Upper lobe of left lung (tissue), 6 donors: Measurements from ENCODE around the gene NR2F1-AS1. TPM values are rescaled to one million over a fixed set of nuclear protein-coding genes. Genes with fewer than 3 reads are reported as not detected.

Experiments
- ATAC-seq, 2 donors: fragments of 200-7000 bp; cut with Tn5 transposase; one replicate each; pipeline ENCODE4 v1.9.1; 2022; ENCODE audit warnings: mild to moderate bottlenecking in 2 of 2, moderate library complexity in 2 of 2; ENCODE audit not compliant: low FRiP score in 2 of 2
- DNase-seq, 2 donors: peaks; one replicate each; pipeline ENCODE4 v3.0.0-alpha.2; 2019 to 2020
- H3K27ac ChIP-seq, 4 donors: fragments of 200-600 bp; sonication (generic); one replicate each; pipeline ENCODE4 v1.5.1; 2016 to 2019
- H3K27me3 ChIP-seq, 4 donors: fragments of 200-600 bp; sonication (generic); one replicate each; pipeline ENCODE4 v1.5.1; 2017 to 2019
- H3K36me3 ChIP-seq, 4 donors: fragments of 200-600 bp; sonication (generic); one replicate each; pipeline ENCODE4 v1.5.1; 2016 to 2019
- H3K4me1 ChIP-seq, 4 donors: fragments of 200-600 bp; sonication (generic); one replicate each; pipeline ENCODE4 v1.5.1; 2018 to 2019
- H3K4me3 ChIP-seq, 4 donors: fragments of 200-600 bp; sonication (generic); one replicate each; pipeline ENCODE4 v1.5.1; 2017 to 2019; ENCODE audit warnings: mild to moderate bottlenecking in 2 of 4, moderate library complexity in 1 of 4
- H3K9me3 ChIP-seq, 4 donors: fragments of 200-600 bp; sonication (generic); one replicate each; pipeline ENCODE4 v1.5.1; 2018 to 2019
- EP300 ChIP-seq, 4 donors: sonication (generic); formaldehyde crosslinking; IDR thresholded peaks; one replicate each; pipeline ENCODE4 v1.5.1; 2017; ENCODE audit warnings: antibody characterized with exemption in 4 of 4, control low read depth in 2 of 4
- POLR2A ChIP-seq, 4 donors: fragments of 450-650 bp; IDR thresholded peaks; one replicate each; pipeline ENCODE4 v1.5.1; 2016 to 2017; ENCODE audit warnings: antibody characterized with exemption in 4 of 4, mild to moderate bottlenecking in 2 of 4
- POLR2AphosphoS5 ChIP-seq, 2 donors: sonication (generic); formaldehyde crosslinking; IDR thresholded peaks; one replicate each; pipeline ENCODE4 v1.5.1; 2017; ENCODE audit warnings: antibody characterized with exemption in 2 of 2
- WGBS, 2 donors: methylation state at CpG; one replicate each; pipeline ENCODE4 v1.1.5; 2017 to 2018; 5-methylcytosine and 5-hydroxymethylcytosine counted together
- total RNA-seq, 6 donors: library from RNA; depleted of rRNA in 4 of 6; stranded (reverse); fragments of >200 nt in 4 of 6; gene quantifications; one replicate each; pipeline versions ENCODE4 v1.1.0 to v1.2.1, GENCODE V29; 2016 to 2021
- TF ChIP-seq, protein P1 (sequence below), 6 experiments: fragments of 450-650 bp in 4 of 6; fragments of 200-600 bp in 2 of 6; sonication (generic) in 2 of 6; IDR thresholded peaks; one replicate each; pipeline ENCODE4 v1.5.1; 2016 to 2019; ENCODE audit warnings: antibody characterized with exemption in 6 of 6
- donor health status: DM: no; HTN: no; CAD: no; lungs with moderate emphysema.
- donor health status: DM: no; HTN: yes; CAD: no; lungs with severe emphysema.

Gene NR2F1-AS1
- total RNA-seq, 6 donors from 2014 or later, result 4.4 to 19.9 (median 11.4) TPM

DNA sequence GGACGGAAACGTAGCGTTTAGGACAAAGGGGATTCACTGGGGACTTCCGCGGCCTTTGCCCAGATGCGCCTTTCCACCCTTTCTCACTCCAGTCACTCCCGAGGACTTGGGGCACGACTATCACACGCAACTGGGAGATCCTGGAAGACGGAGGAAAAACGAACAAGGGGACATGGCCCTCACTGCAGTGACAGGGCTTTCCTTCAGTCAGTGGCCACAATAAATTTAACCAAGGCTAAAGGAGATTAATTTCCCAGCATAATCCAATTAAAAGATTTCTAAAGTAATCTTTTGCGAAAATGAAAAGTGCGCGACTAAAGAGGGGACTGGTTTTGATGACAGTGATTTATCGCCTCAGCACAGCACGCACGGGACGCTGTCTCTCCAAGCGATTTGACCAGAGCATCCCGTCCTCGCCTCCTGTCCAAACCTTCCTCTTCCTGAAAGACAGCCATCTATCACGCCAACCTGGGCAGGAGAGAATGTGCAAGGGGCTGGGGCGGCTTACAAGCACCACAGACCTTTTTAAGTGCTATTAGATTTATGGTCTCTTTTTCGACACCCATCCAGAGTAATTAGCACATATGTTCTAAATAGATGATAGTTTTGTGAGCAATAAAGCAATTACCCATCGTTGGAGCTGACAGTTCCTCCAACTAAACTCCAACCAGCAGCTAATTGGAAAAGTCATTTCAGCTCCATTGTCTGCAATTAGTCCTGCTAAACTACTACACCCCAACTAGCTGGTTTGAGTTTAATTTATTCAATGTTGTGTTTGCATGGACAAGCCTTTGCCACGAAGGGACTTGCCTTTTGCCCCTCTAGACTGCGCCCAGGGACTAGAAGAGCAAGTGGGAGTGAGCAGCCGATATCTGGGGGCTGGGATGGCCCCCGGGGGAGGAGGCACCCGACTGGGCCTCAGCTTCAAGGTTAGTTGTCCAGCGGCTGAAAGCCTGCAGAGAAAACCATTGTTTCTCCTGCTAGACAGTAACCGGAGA, 7.4 kb downstream of the NR2F1-AS1 start:
- TF ChIP-seq POLR2AphosphoS5 (IDR thresholded peaks at IDR 0.05) (no peak), POLR2A (IDR thresholded peaks at IDR 0.05) (no peak)
- TF ChIP-seq, protein P1, sequence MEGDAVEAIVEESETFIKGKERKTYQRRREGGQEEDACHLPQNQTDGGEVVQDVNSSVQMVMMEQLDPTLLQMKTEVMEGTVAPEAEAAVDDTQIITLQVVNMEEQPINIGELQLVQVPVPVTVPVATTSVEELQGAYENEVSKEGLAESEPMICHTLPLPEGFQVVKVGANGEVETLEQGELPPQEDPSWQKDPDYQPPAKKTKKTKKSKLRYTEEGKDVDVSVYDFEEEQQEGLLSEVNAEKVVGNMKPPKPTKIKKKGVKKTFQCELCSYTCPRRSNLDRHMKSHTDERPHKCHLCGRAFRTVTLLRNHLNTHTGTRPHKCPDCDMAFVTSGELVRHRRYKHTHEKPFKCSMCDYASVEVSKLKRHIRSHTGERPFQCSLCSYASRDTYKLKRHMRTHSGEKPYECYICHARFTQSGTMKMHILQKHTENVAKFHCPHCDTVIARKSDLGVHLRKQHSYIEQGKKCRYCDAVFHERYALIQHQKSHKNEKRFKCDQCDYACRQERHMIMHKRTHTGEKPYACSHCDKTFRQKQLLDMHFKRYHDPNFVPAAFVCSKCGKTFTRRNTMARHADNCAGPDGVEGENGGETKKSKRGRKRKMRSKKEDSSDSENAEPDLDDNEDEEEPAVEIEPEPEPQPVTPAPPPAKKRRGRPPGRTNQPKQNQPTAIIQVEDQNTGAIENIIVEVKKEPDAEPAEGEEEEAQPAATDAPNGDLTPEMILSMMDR (IDR thresholded peaks at IDR 0.05), result no peak
- H3K4me3 ChIP-seq, result no peak overlapping the region
- DNase-seq, result no peak
- peaks cover 9 to 40% (median 15%) of the 10 kb centered on the region in 4 donors for H3K4me1 ChIP-seq
- no peaks in the 10 kb centered on the region for H3K9me3 ChIP-seq
- H3K36me3 ChIP-seq, result no peaks in the 10 kb centered on the region
- ATAC-seq, result no peak
- WGBS, 2 donors, result 23 to 42% methylated on average over 32 of the region's 32 CpGs
- peak overlapping the region in 2 of 4 donors; percentile 14 to 85 for H3K27ac ChIP-seq
- peaks cover 0 to 48% (median 26%) of the 10 kb centered on the region in 4 donors for H3K27me3 ChIP-seq

DNA sequence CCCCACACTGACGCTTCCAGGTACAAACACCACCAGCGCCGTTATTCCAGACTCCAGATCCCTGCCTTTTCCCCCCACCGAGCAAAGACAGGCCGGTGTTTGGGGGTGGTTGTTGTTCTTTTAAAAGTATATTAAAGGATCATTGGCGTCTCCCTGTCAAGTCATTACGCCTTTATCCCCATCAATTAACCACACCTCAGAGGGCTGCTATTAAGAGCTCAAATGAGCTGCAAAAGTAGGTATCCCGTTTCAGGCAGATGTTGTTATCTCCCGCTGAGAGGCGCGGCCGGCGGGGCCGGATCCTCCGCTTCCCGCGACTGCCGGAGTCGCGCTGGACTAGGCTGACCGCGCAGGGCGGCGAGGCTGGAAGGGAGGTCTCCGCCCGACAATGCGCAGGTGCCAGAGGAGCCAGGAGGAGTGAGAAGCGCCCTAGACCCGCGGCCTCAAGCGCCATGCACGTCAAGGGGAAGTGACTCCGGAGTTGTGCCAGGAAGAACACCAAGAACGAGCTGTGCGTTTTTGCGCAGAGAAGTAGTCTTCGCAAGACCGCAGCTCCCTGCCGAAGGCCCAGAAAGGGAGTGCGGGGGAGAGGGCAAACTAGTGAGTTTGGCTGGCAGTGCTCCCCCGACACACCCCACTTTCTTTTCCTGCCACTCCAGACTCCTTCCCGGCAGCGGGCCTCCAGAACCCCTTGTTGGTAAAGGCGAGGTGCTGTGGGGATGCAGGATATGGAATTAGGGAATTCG, 8.2 kb downstream of the NR2F1-AS1 start:
- TF ChIP-seq POLR2AphosphoS5 (IDR thresholded peaks at IDR 0.05), result no peak
- TF ChIP-seq EP300 (IDR thresholded peaks at IDR 0.05), result no peak
- TF ChIP-seq, protein P1 (IDR thresholded peaks at IDR 0.05), result no peak
- no peak for TF ChIP-seq POLR2A (IDR thresholded peaks at IDR 0.05)
- Histone ChIP-seq H3K27ac (peak overlapping the region in 1 of 4 donors; percentile 40), H3K4me3 (no peak overlapping the region), H3K4me1 (peaks cover 9 to 40% (median 15%) of the 10 kb centered on the region in 4 donors), H3K27me3 (peaks cover 0 to 41% (median 23%) of the 10 kb centered on the region in 4 donors), H3K36me3 (no peaks in the 10 kb centered on the region), H3K9me3 (no peaks in the 10 kb centered on the region)
- WGBS, 2 donors, result 13 to 15% methylated on average over 19 to 31 of the region's 45 CpGs
- peak in 1 of 2 donors; percentile 83 for DNase-seq
- peak in 1 of 2 donors; percentile 30 for ATAC-seq

DNA sequence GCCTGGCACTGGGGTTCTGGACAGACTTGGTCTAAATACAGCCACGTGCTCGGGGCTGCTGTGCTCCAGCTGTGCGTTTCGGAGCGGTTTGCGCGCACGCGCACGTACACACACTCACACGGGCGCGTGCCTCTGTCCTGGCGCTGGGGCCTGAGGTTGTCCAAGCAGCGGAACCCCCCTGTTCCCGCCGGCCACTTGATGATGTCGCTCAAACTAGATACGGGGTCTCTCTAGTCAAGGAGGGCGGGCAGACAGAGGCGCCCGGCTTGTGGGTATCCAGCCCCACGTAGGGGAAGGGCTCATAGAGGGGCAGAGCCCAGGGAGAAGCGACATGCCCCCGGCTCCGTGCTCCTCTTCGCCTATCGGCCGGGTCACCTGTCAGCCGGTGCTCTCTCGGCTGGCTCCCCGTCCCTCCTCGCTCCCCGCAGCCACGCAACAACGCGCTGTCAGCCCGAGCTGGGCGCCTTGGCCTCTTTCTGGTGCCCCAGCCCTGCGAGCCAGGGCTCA, 8.9 kb downstream of the NR2F1-AS1 start:
- DNase-seq (peak in 1 of 2 donors; percentile 82), ATAC-seq (peak; percentile 7 to 49)
- 22 to 23% methylated on average over 21 to 25 of the region's 40 CpGs for WGBS, 2 donors
- Histone ChIP-seq H3K27me3 (peaks cover 0 to 43% (median 23%) of the 10 kb centered on the region in 4 donors), H3K9me3 (no peaks in the 10 kb centered on the region), H3K4me3 (no peak overlapping the region), H3K36me3 (no peaks in the 10 kb centered on the region), H3K27ac (peak overlapping the region in 1 of 4 donors; percentile 40), H3K4me1 (peaks cover 9 to 40% (median 15%) of the 10 kb centered on the region in 4 donors)
- TF ChIP-seq POLR2A (IDR thresholded peaks at IDR 0.05) (no peak), POLR2AphosphoS5 (IDR thresholded peaks at IDR 0.05) (no peak), EP300 (IDR thresholded peaks at IDR 0.05) (no peak)
- TF ChIP-seq, protein P1 (IDR thresholded peaks at IDR 0.05), result no peak

DNA sequence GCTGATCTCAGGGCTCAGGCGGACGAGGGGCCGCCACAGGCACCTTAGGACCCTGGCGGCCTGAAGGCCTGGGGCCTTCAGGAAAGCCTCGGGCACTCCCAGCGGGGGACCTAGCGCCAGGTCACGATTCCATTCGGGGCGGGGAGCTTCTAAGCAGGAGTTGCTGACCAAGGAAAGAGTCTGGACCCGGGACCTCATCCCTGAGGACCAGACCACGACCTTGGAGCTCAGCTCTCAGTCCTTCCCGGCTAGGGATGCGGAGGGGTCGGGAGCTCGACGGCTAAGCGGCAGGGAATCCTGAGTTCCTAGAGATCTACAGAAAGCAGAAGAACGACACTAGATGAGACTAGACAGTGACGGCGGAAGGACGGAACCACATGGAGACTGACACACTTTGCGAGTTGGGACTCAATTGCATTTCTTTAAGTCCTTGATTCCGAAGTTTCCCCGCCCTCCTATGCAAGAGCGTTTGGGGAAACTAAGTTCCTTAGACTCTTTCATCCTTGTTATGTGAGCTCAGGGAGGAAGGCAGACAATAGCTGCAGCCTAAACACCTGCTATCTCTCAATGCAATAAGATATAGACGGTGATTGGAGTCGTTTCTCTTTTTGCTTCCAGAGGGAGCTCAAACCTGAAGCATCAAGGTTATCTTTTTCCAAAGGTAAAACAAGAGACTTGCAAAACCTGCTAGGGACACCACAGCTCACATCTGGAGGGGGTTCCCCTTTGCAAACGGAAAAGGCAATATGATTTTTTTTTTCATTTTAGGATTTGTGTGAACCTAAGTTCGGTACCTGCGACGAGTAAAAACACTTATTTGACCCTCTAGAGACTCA, 9.7 kb downstream of the NR2F1-AS1 start:
- peaks cover 0 to 43% (median 23%) of the 10 kb centered on the region in 4 donors for H3K27me3 ChIP-seq
- H3K4me1 ChIP-seq, result peaks cover 9 to 40% (median 15%) of the 10 kb centered on the region in 4 donors
- peak overlapping the region in 2 of 4 donors; percentile 25 to 32 for H3K4me3 ChIP-seq
- TF ChIP-seq POLR2AphosphoS5 (IDR thresholded peaks at IDR 0.05), result no peak
- no peak for TF ChIP-seq EP300 (IDR thresholded peaks at IDR 0.05)
- no peak for TF ChIP-seq POLR2A (IDR thresholded peaks at IDR 0.05)
- ATAC-seq (no peak), DNase-seq (peak in 1 of 2 donors; percentile 46)
- WGBS, 2 donors, result 42 to 46% methylated on average over 24 to 25 of the region's 32 CpGs
- no peak overlapping the region for H3K27ac ChIP-seq
- no peaks in the 10 kb centered on the region for H3K9me3 ChIP-seq
- H3K36me3 ChIP-seq, result no peaks in the 10 kb centered on the region
